HEK293T (cell line): ENCODE results near the gene CLEC1A.

Experiments
- BHLHE40 ChIP-seq: fragments of 450-650 bp; IDR thresholded peaks from 2 replicates; pipeline ENCODE4 v1.6.1; 2016; ENCODE audit warnings: mild to moderate bottlenecking, moderate library complexity, borderline replicate concordance
- FOXA1 ChIP-seq: fragments of 450-650 bp; IDR thresholded peaks from 2 replicates; pipeline ENCODE4 v1.6.1; 2016; ENCODE audit warnings: mild to moderate bottlenecking
- FOXK2 ChIP-seq: fragments of 450-650 bp; IDR thresholded peaks from 2 replicates; pipeline ENCODE4 v1.6.1; 2016; ENCODE audit warnings: mild to moderate bottlenecking
- FOXM1 ChIP-seq: fragments of 450-650 bp; IDR thresholded peaks from 2 replicates; pipeline ENCODE4 v1.6.1; 2017; ENCODE audit warnings: mild to moderate bottlenecking, borderline replicate concordance
- SP1 ChIP-seq: fragments of 450-650 bp; IDR thresholded peaks from 2 replicates; pipeline ENCODE4 v1.6.1; 2017
- SUZ12 ChIP-seq: fragments of 450-650 bp; IDR thresholded peaks from 2 replicates; pipeline ENCODE4 v1.6.1; 2016; ENCODE audit warnings: mild to moderate bottlenecking

DNA sequence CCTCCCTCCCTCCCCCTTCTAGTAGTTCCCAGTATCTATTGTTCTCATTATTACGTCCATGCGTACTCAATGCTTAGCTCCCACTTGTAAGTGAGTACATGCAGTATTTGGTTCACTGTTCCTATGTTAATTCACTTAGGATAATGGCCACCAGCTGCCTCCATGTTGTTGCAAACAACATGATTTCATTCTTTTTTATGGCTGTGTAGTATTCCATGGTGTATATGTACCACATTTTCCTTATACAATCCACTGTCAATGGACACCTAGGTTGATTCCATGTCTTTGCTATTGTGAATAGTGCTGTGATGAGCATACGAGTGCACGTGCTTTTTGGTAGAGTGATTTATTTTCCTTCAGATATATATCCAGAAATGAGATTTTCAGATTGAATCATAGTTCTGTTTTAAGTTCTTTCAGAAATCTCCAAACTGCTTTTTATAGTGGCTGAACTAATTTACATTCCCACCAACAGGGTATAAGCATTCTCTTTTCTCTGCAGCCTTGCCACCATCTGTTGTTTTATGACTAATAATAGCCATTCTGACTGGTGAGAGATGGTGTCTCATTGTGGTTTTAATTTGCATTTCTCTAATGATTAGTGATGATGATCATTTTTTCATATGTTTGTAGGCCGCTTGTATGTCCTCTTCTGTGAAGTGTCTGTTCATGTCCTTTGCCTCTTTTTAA is 49.1 kb upstream of the CLEC1A start:
- no peak for TF ChIP-seq BHLHE40
- TF ChIP-seq FOXK2: no peak
- TF ChIP-seq SP1: no peak
- no peak for TF ChIP-seq SUZ12
- no peak for TF ChIP-seq FOXM1
- TF ChIP-seq FOXA1: no peak
